ENCODE data around the gene G2E3.
"Not testable (repeated sequence)": the region's sequence is repeated elsewhere in the genome, so short reads cannot be mapped to it uniquely, and the experiment has no call there.

G2E3 gene

DNA sequence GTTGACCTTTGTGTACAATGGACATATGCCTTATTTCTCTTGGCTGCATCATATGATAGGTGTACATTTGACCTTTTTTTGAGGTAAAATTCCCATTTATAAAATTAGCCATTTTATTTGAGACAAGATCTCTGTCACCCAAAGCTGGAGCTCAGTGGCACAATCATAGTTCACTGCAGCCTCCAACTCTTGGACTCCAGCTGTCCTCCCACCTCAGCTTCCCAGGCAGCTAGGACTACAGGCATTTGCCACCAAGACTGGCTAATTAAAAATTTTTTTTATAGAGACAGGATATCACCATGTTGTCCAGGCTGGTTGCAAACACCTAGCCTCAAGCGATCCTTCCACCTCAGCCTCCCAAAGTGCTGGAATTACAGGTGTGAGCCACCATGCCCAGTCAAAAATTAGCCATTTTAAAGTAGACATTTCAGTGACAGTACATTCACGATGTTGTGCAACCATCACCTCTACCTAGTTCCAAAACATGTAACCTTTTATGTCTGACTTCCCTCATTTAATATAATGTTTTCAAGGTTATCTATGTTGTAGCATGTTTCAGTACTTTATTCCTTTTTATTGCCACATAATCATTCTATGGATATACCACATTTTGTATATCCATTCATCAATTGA is 5.4 kb downstream of the G2E3 start:
- no peak for DNase-seq

DNA sequence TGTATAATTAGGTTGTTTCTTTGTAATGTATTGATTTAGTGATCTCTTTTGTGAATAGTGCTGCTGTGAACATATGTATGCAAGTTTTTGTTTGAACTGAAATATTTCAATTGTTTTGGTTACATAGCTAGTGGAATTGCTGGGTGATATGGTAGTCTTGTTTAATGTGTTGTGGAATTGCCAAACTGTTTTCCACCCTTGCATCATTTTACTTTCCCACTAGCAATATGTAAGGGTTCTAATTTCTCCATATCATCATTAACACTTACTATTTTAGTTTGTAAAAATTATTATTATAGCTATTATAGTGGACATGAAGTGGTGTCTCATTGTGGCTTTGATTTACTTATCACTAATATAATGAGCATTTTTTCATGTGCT is 5.9 kb downstream of the G2E3 start:
- no peak for DNase-seq

DNA sequence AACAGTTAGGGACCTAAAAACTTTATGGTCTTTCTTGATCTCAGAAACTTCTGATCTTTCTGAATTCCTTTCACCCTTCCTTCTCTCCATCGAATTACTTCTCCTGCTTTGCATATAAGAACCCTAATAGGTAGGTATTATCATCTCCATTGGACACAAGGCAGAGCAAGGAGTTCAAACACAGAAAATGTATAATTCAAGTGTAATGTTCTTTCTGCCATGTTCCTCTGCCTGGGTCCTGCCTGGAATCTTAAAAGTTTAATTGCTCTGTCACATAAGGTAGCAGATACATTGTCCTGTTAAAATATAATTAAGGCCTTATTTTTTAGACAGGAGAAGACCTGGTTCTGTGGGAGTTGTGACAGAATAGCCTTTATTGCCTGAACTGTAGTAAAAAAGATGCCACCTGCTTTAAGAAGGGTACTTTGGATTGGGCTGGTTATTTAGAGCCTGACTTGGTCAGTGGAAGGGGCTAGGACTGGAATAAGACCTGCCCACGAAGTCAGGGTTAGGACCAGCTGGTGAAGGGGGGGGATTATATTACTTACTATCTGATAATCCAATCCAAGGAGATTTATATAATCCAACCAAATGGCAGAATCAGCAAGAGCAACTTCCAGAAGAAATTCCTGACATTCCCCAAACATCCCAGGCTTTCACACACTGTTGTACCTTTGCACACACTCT is 10.4 kb downstream of the G2E3 start:
- no peak for DNase-seq

DNA sequence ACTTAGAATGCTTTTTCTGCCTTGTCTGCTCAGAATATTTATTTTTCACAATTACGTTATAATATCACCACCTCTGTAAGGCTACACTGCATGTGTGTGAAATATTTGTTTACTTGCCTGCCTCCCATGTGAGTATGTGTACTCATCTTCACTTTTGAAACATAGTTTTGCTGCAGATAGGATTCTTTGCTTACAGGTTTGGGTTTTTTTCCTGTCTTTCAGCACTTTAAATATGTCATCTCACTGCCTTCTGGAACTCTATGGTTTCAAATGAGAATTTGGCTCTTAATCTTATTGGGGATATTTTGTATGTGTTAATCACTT is 10.9 kb downstream of the G2E3 start:
- DNase-seq: no peak

DNA sequence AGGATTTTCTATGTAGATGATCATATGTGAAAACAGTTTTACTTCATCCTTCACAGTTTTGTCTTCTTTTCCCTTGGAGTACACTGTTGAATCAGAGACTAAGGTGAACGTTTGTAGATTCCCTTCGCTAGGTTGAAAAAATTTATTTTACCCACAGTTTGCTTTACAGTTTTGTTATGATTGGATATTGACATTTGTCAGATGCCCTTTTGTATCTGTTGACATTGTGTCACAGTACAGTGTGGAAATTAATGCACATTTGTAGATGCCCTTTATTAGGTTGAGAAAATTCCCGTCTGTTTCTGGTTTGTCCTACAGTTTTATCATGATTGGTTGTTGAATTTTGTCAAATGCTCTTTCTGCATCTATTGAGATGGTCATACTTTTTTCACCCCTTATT is 13.3 kb downstream of the G2E3 start:
- DNase-seq: no peak

DNA sequence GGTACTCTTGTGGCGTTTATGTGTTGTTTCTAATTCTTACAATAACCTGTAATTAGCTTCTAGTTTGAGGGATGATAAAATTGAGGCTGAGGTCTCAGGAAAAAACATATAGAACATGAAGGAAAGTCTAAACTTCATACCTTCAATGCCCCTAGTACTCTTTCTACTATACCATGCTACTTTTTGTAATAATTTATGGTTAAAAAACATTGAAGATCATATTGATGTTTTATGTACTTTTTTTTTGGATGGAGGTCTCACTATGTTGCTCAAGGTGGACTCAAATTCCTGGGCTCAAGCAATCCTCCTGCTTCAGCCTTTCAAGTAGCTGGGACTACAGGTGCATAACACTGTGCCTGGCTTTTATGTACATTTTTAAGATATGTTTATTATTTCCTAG is 13.8 kb downstream of the G2E3 start:
- no peak for DNase-seq

DNA sequence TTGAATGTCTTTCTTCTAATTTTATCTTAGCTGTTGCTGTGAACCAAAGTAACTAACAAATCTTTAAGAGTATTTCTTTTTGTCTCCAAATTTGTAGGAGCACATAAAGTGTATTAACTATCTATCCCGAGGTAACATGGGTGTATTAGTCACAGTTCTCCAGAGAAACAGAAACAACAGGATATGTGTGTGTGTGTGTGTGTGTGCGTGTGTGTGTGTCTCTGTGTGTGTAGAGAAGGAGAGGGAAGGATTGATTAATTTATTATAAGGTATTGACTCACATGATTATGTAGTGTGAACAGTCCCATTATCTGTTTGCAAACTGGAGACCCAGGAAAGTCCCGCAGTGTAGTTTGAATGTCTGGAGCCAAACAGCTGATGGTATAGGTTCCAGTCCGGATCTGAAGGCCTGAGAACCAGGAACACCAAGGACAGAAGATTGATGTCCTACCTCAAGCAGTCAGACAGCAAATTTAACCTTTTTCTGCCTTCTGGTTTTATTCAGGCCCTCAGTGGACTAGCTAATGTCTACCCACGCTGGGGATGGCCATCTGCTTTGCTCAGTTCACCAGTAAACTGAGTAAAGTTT is 14.4 kb downstream of the G2E3 start:
- DNase-seq: no peak

DNA sequence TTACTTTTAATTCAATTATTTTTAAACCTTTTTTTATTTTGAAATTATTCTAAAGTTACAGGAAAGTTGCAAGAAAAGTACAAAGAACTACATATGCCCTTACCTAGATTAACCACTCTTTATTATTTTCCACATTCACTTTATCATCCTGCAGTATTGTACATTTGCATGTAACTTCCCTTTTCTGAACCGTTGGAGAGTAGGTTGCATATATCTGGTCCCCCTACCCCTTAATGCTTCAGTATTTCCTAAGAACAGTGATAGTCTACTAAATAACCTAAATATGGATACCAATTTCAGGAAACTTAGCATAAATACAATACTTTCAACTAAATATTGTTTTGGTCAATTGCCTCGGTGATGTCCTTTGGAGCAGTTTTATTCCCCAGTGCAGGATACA is 15.0 kb downstream of the G2E3 start:
- no peak for DNase-seq

DNA sequence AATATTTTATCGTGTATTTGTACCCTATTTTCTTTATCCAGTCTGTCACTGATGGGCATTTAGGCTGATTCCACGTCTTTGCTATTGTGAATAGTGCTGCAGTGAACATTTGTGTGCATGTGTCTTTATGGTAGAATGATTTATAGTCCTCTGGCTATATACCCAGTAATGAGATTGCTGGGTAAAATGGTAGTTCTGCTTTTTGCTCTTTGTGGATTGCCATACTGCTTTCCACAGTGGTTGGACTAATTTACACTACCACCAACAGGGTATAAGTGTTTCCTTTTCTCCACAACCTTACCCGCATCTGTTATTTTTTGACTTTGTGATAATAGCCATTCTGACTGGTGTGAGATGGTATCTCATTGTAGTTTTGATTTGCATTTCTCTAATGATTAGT is 15.8 kb downstream of the G2E3 start:
- not testable (repeated sequence) for DNase-seq

DNA sequence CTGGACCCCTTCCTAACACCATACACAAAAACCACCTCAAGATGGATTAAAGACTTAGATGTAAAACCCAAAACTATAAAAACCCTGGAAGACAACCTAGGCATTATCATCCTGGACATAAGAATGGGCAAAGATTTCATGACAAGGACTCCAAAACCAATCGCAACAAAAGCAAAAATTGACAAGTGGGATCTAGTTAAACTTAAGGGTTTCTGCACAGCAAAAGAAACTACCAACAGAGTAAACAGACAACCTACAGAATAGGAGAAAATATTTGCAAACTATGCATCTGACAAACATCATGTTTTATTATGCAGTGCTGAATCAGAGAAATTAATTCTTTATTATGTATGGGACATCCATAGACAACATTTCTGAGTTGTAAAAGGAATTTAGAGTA is 17.4 kb downstream of the G2E3 start:
- not testable (repeated sequence) for DNase-seq

DNA sequence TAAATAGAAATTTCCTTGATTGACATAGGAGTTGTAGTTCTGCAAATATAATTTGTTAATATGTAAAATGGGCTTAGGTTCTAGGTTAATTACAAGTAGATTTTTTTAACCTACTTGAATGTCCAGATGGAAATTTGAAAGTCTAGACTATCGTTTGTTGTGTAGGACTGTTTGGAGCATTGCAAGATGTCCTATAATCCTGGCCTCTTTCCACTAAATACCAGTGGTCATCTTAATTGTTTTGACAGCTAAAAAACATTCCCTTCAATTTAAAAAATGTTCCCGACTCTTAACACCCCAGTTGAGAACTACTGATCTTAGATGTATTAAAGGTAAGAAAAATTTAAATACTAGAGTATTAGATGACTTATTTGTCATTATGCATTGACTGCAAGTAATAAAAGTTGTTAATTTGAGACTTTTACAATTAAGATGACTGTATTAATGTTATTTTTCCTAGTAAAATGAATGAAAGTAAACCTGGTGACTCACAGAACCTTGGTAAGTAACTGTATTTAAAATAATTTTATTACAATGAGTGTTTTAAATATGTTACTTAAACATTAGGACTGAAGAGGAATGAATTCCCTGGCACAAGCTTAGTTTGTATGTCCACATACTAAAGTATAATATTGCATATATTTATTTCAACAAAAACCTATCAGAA is 21.8 kb downstream of the G2E3 start:
- DNase-seq: no peak

DNA sequence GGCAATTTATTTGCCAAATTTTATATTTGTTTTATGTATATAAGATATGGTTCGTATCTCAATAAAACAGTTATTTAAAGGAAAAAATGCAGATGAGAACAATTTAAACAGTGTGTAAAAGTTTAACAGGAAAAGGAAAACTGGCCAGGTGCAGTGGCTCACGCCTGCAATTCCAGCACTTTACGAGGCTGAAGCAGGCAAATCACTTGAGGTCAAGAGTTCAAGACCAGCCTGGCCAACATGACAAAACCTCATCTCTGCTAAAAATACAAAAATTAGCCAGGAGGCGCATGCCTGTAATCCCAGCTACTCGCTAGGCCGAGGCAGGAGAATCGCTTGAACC is 22.3 kb downstream of the G2E3 start:
- no peak for DNase-seq

DNA sequence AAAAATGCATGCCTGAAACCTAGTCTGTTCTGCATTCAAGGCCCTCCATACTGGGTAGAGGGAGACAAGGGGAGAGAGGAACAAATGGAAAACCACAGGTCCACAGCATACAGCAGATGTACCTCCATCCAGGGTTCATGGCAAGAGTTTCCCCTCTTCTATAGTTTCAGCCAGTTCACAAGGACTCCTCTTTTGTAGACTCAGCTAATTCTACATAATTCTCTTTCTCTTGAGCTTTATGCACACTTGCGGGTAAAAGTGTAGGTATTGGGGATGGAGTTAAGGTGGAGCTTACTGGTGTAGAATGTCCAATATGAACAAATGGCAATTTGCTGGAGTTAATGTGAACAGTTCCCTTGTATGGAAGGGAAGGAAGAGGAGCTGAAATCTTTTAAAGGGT is 23.4 kb downstream of the G2E3 start:
- DNase-seq: no peak

DNA sequence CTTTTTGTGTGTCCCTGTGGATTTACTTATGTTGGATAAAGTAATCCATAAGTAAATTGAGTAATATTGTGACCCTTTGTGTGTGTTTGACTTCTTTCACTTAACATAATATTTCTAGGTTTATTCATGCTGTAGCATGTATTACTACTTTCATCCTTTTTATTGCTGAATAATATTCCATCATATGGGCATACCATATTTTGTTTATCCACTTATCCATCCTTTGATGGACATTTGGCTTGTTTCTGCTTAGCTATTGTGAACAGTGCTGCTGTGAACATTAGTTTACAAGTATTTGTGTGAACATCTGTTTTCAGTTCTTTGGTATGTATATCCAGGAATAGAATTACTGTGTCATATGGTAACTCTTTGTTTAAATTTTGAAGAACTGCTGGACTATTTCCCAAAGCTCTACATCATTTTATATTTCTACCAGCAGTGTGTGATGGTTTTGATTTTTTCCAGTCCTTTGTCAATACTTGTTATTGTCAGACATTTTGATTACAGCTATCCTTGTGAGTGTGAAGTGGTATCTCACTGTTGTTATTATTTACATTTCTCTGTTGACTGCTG is 25.2 kb downstream of the G2E3 start:
- DNase-seq: no peak

DNA sequence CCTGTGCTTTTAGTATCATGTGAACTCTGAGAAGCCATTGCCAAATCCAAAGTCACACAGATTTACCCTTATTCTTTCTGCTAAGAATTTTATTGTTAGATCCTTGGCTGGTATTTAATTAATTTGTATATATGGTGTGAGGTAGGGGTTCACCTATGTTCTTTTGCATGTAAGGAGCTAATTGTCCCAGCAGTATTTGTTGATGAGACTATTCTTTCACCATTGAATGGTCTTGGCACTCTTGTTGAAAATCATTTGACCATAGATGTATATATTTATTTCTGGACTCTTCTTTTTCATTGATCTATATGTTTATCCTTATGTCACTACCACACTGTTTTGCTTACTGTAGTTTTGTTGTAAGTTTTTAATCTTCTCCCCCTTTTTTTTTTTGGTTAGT is 26.2 kb downstream of the G2E3 start:
- no peak for DNase-seq

DNA sequence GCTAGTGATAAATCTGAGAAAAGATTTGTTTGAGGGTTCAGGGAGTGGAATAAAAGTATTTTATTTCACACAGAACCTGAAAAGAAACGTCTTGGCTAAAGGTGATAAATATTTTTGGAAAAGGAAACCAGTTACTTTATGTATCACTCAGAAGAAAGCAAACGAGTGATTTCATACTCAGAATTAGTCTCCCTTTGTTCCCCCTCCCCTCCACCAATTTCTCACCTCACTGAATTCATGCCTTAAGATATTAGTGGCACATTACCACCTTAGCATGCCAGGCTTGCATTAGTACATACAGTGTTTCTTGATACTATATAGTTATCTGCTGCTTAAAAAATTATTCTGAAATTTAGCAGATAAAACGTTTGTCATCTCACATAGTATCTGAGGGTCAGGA is 28.2 kb downstream of the G2E3 start:
- no peak for DNase-seq

DNA sequence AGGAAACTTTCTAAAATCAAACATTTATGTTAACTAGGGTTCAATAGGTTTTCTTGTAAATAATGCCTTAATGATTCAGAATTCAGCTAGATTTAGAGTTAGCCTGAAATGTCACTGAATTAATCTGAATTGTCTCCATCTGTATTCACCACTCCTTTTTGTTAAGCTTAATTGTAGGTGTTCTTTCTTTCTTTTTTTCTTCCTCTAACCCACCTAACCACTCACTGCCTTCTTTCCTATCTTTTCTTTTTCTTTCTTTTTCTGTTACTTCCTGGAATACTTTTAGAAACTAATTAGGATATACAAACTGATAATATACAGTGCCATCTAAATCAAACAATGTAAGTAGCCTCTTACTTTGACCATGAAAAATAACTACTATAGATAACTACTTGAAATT is 29.9 kb downstream of the G2E3 start:
- DNase-seq: no peak

DNA sequence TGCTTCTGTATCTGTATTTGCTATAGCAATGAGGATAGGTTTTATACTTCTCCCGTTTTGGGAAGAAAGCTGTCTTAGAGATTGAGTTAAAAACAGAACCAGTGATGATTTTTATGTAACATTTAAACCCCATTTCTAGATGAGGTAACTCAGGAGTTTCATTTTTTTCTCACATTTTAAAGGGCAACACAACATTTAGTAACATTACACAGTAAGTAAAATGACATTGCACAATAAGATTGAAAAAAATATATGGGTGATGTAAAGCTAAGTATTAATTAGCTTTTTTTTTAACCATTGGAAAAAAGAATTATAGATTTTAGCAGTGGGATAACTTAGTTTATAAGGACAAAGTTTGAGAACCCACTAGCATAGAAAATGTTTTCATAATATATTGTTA is 38.0 kb downstream of the G2E3 start:
- DNase-seq: no peak

DNA sequence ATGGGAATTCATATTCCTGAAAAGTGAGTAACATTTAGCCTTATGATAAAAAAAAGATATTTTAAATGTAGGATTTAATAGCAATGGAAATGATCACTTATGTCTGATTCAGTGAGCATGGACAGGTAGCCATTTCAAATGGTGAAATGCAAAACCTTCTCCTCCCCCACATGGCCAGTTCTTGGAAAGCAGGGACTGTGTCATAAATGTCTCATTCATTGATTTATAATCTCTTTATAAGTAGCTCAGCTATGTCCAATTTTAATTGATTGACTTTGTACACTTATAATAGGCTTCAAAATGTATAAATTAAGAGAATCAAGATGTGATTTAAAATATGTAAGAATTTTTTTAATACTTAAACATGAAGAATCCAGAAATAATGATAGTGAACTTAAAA is 38.5 kb downstream of the G2E3 start:
- no peak for DNase-seq

DNA sequence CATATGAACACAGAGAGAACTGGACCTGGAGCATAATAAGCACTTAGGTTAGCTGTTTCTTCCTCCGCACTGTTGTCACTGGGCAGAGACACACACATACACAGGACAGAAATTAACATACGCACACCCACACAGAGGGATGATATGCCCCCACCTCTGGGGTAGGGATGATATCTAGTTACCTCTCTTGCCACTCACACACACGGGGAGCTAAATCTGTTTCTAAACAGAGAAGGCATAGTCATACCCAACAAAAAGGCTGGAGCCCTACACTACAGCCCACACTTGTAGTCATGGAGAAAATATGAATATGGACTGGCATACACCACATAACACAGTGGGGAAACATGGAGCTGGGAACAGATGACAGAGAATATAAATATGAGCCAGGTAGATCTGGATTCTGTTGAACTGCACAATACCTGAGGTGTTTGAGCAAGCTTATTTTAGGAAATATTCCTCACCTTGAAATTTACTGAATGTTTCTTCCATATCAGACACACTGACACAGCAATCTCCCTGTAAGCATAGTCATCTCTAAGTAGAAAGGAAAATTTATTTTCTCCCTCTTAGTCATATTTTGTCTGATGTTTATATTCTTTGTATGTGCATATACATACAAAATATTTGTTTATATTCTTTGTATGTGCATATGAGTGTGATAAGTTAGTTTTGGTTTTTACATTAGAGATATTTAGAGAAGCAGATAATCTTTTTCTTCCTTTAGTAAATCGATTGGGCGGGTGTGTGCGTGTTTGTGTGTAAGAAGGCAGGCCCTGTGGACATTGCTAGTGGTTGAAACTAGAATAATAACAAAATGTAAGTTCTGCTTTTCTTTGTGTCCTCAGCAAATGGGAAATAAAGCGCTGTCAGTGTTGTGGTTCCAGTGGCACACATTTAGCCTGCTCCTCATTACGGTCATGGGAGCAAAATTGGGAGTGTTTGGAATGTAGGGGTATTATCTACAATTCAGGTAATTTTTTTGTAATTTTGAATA is 42.3 kb downstream of the G2E3 start:
- DNase-seq: no peak

DNA sequence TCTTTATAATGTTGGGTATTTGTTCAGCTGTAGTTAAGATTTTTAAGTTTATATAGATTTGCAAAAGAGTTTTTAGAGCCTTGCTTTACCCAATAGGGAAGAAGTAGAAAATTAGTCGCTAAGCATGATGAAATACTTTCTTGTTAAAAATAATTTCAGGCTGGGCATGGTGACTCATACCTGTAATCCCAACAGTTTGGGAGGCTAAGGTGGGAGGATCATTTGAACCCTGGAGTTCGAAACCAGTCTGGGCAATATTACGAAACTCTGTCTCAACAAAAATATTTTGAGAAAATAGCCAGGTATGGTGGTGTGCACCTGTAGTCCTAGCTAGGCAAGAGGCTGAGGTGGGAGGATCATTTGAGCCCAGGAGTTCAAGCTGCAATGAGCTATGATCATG is 44.4 kb downstream of the G2E3 start:
- DNase-seq: no peak

DNA sequence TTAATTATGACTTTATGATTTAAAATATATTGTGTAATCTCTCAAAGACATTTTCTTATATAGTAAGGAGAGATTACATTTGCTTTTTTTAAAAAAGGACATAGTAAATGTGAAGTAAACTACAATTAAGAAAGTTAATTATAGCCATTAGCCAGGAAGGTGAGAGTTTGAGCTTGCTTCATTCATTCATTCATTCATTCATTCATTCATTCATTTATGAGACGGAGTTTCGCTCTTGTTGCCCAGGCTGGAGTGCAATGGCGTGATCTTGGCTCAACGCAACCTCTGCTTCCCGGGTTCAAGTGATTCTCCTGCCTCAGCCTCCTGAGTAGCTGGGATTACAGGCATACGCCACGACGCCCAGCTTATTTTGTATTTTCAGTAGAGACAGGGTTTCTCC is 45.7 kb downstream of the G2E3 start:
- DNase-seq: not testable (repeated sequence)

Measured in CD4-positive, alpha-beta T cell treated with Interleukin-4 for 4 hours (primary cell).